Esophagus (tissue), 2 donors: ENCODE data around the gene TBC1D28. TPM values are rescaled to one million over a fixed set of nuclear protein-coding genes. Genes with fewer than 3 reads are reported as not detected.
A peak's percentile ranks its signal among the peaks of the same experiment; 100 is the strongest.
"Not testable (repeated sequence)": the region's sequence is repeated elsewhere in the genome, so short reads cannot be mapped to it uniquely, and the experiment has no call there.

Experiments used
- H3K27ac ChIP-seq, 2 donors: one replicate each; pipeline ENCODE4 v1.5.1; 2013; ENCODE audit warnings: low read depth in 2 of 2, mild to moderate bottlenecking in 2 of 2, inconsistent platforms in 1 of 2, low read length in 1 of 2, moderate library complexity in 1 of 2
- H3K27me3 ChIP-seq, 2 donors: one replicate each; pipeline ENCODE4 v1.6.1; 2013; ENCODE audit warnings: low read length in 2 of 2, control low read depth in 1 of 2, mild to moderate bottlenecking in 1 of 2; ENCODE audit not compliant: insufficient read depth in 2 of 2, control insufficient read depth in 1 of 2
- H3K36me3 ChIP-seq, 2 donors: one replicate each; pipeline ENCODE4 v1.6.1; 2013; ENCODE audit warnings: low read length in 1 of 2; ENCODE audit not compliant: control insufficient read depth in 2 of 2, insufficient read depth in 2 of 2
- H3K4me1 ChIP-seq, 2 donors: one replicate each; pipeline ENCODE4 v1.6.1; 2013; ENCODE audit warnings: low read length in 1 of 2; ENCODE audit not compliant: control insufficient read depth in 2 of 2, insufficient read depth in 2 of 2
- H3K4me3 ChIP-seq, 2 donors: one replicate each; pipeline ENCODE4 v1.5.1; 2013; ENCODE audit warnings: low read length in 2 of 2, mild to moderate bottlenecking in 2 of 2, low read depth in 1 of 2, moderate library complexity in 1 of 2
- H3K9me3 ChIP-seq, 2 donors: one replicate each; pipeline ENCODE4 v1.6.1; 2013; ENCODE audit warnings: mild to moderate bottlenecking in 2 of 2, low read depth in 1 of 2, low read length in 1 of 2, moderate library complexity in 1 of 2; ENCODE audit not compliant: control insufficient read depth in 2 of 2, insufficient read depth in 1 of 2
- WGBS, 2 donors: extraction: QIAGEN DNeasy Blood & Tissue Kit; methylation state at CpG; one replicate each; pipeline ENCODE4 v1.1.7; 2013; 5-methylcytosine and 5-hydroxymethylcytosine counted together
- polyA plus RNA-seq, 2 donors: library from polyadenylated mRNA; stranded (reverse); fragments of 200-250 nt; gene quantifications; one replicate each; pipeline ENCODE4 v1.2.3, GENCODE V29; 2013
- donor health status: healthy with polysubstance abuse.
- donor health status: Bipolar disorder and iron deficiency.

Gene TBC1D28
- not detected for polyA plus RNA-seq

DNA sequence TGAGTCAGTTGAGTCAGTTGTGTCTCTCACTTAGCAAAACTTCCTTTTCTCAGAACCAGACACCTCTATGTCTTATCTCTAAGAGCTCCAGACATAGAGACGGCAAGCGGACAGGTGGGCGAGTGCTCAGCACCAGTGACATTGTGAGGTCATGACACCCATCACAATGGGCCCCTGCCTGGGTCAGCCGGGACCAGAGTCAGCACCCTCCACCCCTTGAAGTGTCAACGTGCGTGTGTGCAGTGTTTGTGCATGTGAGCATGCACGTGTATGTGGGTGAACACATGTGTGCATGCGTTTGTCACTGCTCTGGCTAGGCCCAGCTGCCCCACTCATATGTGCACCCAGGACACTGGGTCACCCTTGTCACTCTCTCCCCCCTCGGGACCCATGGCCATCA is at the start of gene TBC1D28:
Gene TBC1D28 (minus strand): TSS at position 101 of the 400 bp plus-strand sequence. CDS start 3,039 bp downstream, outside the sequence.
- WGBS, 2 donors = 83 to 90% methylated on average over 9 of the region's 9 CpGs
- H3K36me3 ChIP-seq, H3K4me3 ChIP-seq, H3K4me1 ChIP-seq, H3K27me3 ChIP-seq, H3K27ac ChIP-seq, H3K9me3 ChIP-seq: not testable (repeated sequence)

DNA sequence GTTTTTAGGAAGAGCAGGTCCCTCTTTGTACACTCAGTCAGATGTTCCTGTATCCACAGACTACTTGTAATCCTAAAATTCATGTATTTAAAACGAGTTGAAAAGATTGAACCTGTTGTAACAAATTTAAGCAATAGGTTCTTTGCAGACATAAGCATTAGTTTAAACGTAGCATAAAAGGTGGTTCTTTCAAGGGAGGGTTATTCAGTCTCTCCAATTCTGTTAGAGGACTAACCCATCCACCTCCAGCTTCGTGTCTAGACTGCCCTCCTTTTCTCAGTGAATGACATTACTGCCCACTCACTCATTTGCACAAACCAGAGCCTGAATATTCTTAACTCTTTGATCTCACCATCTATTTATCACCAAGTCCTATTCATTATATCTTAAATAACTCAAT is 38.5 kb upstream of the TBC1D28 start:
- not testable (repeated sequence) for H3K27ac ChIP-seq, H3K36me3 ChIP-seq, H3K27me3 ChIP-seq, H3K9me3 ChIP-seq, H3K4me1 ChIP-seq
- peak overlapping the region in 1 of 2 donors; percentile 41 for H3K4me3 ChIP-seq
- 1 to 2% methylated on average over 3 of the region's 3 CpGs for WGBS, 2 donors

DNA sequence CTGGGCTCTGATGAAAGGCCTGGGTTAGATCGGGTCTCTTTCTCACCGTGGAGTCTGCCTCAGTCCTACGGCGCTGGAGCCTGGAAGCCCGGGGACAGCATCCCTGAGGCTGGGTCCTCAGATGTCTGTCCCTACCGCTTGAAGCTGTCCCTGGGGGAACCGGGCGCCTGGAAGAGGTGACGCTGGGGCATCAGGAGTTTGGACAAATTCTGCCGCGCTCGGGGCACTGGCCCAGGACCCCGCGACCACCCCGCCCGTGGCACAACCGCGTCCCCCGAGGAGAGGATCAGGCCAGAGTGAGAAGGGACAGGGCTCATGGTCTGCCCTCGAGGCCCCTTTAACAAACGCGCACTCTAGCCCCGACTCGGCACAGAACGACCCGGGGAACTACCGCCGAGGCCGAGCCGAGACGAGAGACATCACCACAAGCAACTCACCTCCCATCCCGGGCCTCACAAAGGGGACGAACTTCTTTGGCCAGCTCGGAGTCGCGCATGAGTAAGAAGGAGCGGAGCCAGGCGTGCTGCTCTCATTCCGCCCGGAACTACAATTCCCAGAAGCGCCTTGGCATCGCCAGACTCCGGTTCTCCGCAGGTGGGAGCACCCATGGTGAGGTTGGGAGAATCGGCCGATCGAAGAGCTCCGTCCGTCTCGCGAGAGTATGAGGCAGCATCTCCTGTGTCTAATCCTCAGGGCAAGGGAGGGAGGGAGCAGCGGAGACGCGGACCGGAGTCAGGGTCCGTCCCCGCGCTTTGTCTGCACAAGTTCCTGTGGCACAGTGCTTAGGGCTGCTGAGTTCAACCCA is 37.8 kb upstream of the TBC1D28 start, which contains the start of gene FOXO3B:
Gene FOXO3B (minus strand): TSS at position 548 of the 805 bp plus-strand sequence. CDS start 663 bp downstream, outside the sequence.
- H3K27me3 ChIP-seq, H3K4me1 ChIP-seq, H3K36me3 ChIP-seq, H3K9me3 ChIP-seq: not testable (repeated sequence)
- Histone ChIP-seq H3K27ac (peak within 1 kb of the TSS in 1 of 2 donors; percentile 22), H3K4me3 (peak within 1 kb of the TSS; percentile 41 to 45)
- WGBS, 2 donors = 1% methylated on average over 34 to 53 of the region's 58 CpGs

DNA sequence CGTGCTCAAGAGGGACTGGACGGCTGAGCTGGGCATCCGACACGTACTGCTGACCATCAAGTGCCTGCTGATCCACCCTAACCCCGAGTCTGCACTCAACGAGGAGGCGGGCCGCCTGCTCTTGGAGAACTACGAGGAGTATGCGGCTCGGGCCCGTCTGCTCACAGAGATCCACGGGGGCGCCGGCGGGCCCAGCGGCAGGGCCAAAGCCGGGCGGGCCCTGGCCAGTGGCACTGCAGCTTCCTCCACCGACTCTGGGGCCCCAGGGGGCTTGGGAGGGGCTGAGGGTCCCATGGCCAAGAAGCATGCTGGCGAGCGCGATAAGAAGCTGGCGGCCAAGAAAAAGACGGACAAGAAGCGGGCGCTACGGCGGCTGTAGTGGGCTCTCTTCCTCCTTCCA is 33.2 kb upstream of the TBC1D28 start:
- not testable (repeated sequence) for H3K27me3 ChIP-seq, H3K4me1 ChIP-seq, H3K27ac ChIP-seq, H3K36me3 ChIP-seq, H3K4me3 ChIP-seq, H3K9me3 ChIP-seq
- 98% methylated on average over 20 to 28 of the region's 29 CpGs for WGBS, 2 donors

DNA sequence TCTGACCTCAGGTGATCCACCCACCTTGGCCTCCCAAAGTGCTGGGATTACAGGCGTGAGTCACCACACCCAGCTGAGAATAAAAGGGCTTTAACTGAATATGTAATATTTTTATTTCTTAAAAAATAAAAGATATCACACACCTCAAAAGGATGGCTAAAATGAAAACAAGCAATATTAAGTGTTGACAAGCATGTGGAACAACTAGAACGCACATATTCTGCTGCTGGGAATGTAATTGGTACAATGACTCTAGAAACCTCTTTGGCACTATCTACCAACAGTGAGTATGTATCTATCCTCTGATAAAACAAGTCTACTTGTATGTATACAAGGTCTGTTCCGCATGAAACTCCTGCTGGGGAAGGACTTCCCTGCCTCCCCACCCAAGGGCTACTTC is 32.7 kb upstream of the TBC1D28 start:
- not testable (repeated sequence) for H3K4me3 ChIP-seq, H3K9me3 ChIP-seq, H3K4me1 ChIP-seq, H3K36me3 ChIP-seq, H3K27me3 ChIP-seq, H3K27ac ChIP-seq
- WGBS, 2 donors = 97 to 99% methylated on average over 3 of the region's 3 CpGs

- H3K27me3 ChIP-seq, H3K36me3 ChIP-seq, H3K9me3 ChIP-seq, H3K27ac ChIP-seq, H3K4me1 ChIP-seq, H3K4me3 ChIP-seq: not testable (repeated sequence)
- WGBS, 2 donors = 96 to 97% methylated on average over 50 to 88 of the region's 102 CpGs
These were observed 28.4 kb upstream of the TBC1D28 start for GRCh38 chr17:18672395-18673227.

GRCh38 chr17:18668625-18669024 is 24.4 kb upstream of the TBC1D28 start:
- WGBS, 2 donors = 98 to 100% methylated on average over 1 of the region's 1 CpG
- H3K4me3 ChIP-seq, H3K4me1 ChIP-seq, H3K36me3 ChIP-seq, H3K9me3 ChIP-seq, H3K27me3 ChIP-seq, H3K27ac ChIP-seq: not testable (repeated sequence)

GRCh38 chr17:18667535-18667934 is 23.3 kb upstream of the TBC1D28 start:
- WGBS, 2 donors = 91 to 98% methylated on average over 3 of the region's 3 CpGs
- not testable (repeated sequence) for H3K4me1 ChIP-seq, H3K36me3 ChIP-seq, H3K27ac ChIP-seq, H3K4me3 ChIP-seq, H3K9me3 ChIP-seq, H3K27me3 ChIP-seq

- not testable (repeated sequence) for H3K27me3 ChIP-seq, H3K27ac ChIP-seq, H3K4me1 ChIP-seq, H3K9me3 ChIP-seq, H3K36me3 ChIP-seq, H3K4me3 ChIP-seq
- 100% methylated on average over 1 of the region's 2 CpGs for WGBS, 2 donors
These were observed 22.1 kb upstream of the TBC1D28 start for GRCh38 chr17:18666326-18666725.
